GM20431 (cell line): ENCODE measurements around the gene EFEMP2.
"Not testable (repeated sequence)": the region's sequence is repeated elsewhere in the genome, so short reads cannot be mapped to it uniquely, and the experiment has no call there.

Experiments used
- in situ Hi-C: fragments of 300-500 bp; cut with MseI, MboI; formaldehyde crosslinking; loops from one replicate; pipeline ENCODE4 v1.15.0; 2020; ENCODE audit warnings: low sequenced_read_pairs; ENCODE audit not compliant: unreplicated experiment

The EFEMP2 gene

GRCh38 chr11:65842144-65842543 lies 30.5 kb downstream of the EFEMP2 start:
- in situ Hi-C loops, result no loop called here

DNA sequence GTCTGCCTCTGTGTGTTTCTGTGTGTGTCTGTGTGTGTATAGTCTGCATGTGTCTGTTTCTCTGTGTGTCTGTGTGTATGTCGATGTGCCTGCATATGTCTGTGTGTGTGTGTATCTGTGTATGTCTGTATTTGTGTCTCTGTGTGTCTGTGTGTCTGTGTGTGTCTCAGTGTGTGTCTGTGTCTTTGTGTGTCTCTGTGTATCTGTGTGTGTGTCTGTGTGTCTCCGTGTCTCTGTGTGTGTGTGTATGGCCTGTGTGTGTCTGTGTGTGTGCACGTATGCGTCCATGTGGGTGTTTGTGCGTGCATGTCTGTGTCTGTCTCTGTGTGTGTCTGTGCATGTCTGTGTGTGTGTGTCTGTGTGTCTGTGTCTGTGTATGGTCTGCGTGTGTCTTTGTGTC lies 38.4 kb downstream of the EFEMP2 start:
- in situ Hi-C loops, result no loop called here

DNA sequence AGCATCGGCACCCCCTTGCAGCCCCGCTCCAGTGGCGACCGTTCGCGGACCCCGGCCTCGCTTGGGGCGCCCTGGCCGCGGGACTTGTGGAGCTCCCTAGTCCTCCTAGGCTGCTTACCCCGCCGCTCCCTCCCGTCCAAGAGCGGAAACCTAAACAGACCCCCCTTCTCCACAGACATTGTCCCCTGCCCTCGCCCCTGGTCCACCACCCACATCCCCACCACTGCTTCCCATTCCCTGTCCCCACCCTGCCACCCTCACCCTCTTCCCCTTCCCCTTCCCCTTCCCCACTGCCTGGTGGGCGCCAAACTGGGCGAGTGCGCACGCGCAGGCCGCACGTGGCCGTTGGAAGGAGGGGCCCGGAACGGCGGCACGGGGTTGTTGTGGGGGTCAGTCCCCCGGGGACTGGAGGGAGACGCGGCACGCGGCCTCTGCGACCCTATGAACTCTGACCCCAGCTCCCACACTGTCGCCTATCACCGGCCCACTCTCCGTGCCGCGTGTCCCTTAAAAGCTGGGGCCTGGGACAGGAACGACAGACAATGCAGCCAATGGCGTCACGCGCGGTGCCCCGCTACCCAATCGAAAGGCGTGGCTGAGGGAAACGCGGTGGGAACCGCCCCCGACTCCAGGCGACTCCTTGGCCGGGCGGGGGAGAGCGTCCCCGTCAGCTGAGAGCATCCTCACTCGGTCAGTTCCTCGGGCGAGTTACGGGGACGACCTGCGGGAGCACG lies 39.1 kb downstream of the EFEMP2 start, which contains the start of gene SNX32:
Gene SNX32, plus strand, starts transcription at position 667 of the 734 bp plus-strand sequence. CDS start 103 bp downstream, outside the sequence.
- in situ Hi-C loops, result no loop called here

GRCh38 chr11:65832231-65832630 lies 40.4 kb downstream of the EFEMP2 start:
- in situ Hi-C loops, result not testable (repeated sequence)

GRCh38 chr11:65829459-65829858 lies 43.1 kb downstream of the EFEMP2 start:
- in situ Hi-C loops, result no loop called here

DNA sequence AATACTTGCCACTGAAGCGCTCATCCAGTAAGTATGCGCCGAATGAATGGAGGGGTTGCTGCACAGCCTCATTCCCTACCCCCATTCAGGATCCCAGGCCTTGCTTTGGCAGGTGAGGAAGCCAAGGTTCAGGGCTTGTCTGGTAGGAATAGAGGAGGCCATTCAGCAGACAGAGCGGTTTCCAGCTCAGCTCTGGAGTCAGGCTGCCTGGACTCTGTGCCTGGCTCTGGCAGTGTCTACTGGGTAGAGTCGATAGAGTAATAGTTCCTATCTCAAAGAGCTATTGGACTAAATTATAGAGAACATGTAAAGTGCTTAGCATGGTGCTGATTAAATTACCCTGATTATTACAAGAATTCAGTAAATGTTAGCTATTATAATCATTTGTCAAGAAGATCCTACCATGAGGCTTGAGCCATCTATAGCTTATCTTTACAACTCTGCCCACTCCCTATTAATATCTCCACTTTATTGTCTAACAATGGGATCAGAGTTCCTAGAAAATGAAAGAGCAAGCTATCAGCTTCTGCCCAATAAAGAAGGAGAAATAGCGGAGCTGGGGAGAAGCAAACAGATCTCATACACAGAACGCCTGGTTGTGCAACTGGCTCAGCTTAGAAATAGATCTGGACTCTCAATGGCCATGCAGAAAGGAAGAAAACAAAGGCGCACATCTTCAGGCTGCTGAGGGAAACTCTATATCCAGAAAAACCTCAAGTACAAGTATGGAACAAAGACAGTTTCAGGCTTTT lies 45.4 kb downstream of the EFEMP2 start:
- in situ Hi-C loops, result no loop called here

DNA sequence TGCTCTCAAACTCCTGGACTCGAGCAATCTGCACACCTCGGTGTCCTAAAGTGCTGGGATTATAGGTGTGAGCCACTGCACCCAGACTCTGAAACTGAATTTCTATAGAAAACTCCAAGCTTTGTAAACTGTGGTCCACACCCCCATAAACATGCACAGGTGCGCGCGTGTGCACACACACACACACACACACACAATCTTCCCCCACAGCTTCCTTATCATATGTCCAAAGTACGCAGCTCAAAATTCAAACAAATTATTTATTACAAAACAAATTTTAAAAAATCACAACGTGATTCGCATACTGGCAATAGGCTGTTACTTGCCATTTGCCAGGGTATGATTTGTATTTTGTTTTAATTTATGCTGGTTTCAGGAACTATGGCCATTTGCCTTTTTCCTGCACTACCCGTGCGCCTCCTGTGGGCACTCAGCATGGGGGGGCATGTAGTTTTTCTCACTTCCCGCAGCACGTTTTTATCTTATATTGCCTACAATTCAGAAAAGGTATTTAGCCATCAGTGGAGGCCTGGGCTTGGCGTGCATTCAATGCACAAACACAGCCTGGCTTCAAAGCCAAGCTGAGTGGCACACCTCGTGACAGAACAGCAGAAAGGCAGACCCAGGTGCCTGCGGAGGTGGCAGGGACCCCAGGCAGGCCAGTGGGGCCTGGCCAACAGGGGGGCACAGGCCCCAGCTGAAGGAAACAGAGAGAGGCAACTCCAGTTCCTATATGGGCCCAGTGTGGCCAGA lies 49.6 kb downstream of the EFEMP2 start:
- in situ Hi-C loops, result no loop called here

DNA sequence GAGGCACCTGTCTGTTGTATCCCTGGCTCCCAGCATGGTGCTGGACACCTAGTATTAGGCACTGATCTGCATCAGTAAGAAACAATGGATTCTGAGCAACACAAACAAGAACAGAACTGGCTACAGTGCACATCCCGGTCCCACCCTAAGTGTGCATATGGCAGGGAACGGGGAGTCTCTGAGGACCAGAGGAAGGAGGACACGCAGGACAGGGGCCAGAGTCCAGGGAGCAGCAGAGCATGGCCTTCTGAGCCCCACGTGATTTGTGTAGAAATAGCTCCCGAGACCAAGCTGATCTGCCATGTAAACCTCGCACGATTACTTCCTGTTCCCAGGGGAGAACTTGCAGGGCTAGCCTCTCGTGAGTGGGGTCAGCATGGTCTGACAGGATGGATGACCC lies 51.5 kb downstream of the EFEMP2 start:
- in situ Hi-C loops, result no loop called here

DNA sequence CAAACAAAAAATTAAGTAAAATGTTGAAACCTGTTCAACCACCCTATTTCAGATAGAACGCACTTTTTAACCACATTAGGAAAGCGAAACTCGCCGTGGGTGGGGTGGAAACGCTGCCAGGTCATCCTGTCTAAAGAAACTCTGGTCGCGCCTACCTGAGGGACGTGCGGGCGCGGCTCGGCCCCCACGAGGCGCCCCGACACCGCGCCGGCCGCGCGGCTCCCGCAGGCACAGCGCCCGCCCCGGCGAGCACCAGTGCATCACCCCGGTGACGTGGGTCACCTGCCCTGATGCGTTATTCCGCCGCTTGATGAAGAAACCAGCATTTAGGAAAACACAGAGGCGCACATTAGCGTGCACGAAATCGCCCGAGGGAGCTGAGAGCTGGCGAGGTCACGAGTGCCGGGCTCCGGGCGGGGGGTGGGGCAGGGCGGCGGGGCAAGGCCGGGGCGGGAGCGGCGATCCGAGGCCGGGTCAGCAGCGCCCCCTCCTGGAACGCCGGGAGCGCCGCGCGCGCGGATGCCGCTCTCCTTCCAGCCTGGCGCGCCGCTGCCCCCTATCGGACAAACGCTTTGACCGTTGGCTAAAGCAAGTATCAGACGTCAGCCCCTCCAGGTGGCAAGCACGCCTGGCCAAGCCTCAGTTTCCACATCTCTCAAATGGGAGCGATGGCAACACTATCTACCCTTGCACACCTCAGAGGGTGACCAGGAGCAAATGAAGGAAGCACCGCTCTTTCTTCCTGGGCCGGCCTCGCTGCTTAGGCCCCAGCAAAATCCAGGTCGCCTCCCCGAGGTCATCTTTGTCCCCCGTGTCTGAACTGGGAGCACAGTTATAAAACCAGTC lies 54.5 kb downstream of the EFEMP2 start:
- in situ Hi-C loops, result loop anchor here (10.0 kb wide), 1 partner anchor 103 kb away; the partner anchor contains the start of gene KAT5

- in situ Hi-C loops, result loop anchor here (10.0 kb wide), 1 partner anchor 103 kb away; the partner anchor contains the start of gene KAT5
These were observed 55.2 kb downstream of the EFEMP2 start for GRCh38 chr11:65817312-65817834.

DNA sequence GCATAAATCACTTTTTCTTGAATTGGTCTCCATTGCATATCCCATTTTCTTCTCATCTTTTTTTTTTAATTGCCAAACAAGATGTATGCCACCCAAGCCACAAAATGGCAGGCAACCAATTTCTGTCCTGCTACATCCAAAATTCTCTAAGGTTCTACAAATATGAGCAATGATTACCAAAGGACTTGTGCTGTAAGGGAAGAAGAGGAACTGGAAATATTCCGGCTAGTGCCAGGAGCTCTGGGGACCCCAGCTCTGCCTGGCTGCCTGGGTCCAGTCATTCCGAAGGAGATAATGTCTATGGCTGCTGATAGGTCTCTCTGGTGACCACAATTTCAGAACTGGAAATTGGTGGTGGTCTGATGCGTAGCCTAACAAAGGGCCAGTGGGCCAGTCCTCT lies 55.9 kb downstream of the EFEMP2 start:
- in situ Hi-C loops, result loop anchor here (10.0 kb wide), 1 partner anchor 102 kb away; the partner anchor contains the start of gene KAT5
